Vagina (tissue), 2 donors: ENCODE data around the gene EARS2.

Experiments used
- POLR2A ChIP-seq, 2 donors: fragments of 450-650 bp; IDR thresholded peaks; one replicate each; pipeline ENCODE4 v1.6.1; 2017; ENCODE audit warnings: antibody characterized with exemption in 2 of 2, mild to moderate bottlenecking in 2 of 2, moderate library complexity in 2 of 2
- TF ChIP-seq, protein P1 (sequence below), 3 experiments: fragments of 450-650 bp in 2 of 3; fragments of 200-600 bp in 1 of 3; sonication (generic) in 1 of 3; IDR thresholded peaks; one replicate each; pipeline ENCODE4 v1.5.1; 2017 to 2019; ENCODE audit warnings: antibody characterized with exemption in 3 of 3, mild to moderate bottlenecking in 2 of 3, moderate library complexity in 2 of 3

DNA sequence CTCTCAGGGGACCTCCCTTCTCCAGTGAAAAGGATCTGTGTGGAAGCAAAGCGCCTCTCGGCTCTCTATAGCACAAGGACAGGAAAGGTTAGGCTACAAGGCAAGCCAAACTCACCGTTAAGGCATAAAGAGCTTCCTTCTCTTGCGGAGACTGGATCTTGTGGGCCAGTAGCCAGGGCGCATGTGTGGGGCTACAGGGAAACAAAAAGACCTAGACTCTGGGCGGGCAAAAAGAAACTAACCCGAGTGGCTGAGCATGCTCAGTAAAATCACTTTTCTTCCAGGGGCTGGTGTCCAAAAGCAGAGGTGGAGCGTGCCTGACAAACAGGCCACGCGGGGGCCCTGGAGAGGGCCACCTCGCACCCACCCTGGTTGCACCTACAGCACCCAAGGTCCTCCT is 63.0 kb downstream of the EARS2 start:
- TF ChIP-seq, protein P1, sequence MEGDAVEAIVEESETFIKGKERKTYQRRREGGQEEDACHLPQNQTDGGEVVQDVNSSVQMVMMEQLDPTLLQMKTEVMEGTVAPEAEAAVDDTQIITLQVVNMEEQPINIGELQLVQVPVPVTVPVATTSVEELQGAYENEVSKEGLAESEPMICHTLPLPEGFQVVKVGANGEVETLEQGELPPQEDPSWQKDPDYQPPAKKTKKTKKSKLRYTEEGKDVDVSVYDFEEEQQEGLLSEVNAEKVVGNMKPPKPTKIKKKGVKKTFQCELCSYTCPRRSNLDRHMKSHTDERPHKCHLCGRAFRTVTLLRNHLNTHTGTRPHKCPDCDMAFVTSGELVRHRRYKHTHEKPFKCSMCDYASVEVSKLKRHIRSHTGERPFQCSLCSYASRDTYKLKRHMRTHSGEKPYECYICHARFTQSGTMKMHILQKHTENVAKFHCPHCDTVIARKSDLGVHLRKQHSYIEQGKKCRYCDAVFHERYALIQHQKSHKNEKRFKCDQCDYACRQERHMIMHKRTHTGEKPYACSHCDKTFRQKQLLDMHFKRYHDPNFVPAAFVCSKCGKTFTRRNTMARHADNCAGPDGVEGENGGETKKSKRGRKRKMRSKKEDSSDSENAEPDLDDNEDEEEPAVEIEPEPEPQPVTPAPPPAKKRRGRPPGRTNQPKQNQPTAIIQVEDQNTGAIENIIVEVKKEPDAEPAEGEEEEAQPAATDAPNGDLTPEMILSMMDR (IDR thresholded peaks at IDR 0.05) = no peak
- no peak for TF ChIP-seq POLR2A (IDR thresholded peaks at IDR 0.05)
